T follicular helper cell (primary cell): Measurements from ENCODE around the gene FRMD4A.
A peak's percentile ranks its signal among the peaks of the same experiment; 100 is the strongest.
"Not testable (repeated sequence)": the region's sequence is repeated elsewhere in the genome, so short reads cannot be mapped to it uniquely, and the experiment has no call there.

Experiments used
- DNase-seq: peaks from one replicate; pipeline ENCODE4 v3.0.0-alpha.2; 2020; ENCODE audit warnings: low read depth

FRMD4A gene

DNA sequence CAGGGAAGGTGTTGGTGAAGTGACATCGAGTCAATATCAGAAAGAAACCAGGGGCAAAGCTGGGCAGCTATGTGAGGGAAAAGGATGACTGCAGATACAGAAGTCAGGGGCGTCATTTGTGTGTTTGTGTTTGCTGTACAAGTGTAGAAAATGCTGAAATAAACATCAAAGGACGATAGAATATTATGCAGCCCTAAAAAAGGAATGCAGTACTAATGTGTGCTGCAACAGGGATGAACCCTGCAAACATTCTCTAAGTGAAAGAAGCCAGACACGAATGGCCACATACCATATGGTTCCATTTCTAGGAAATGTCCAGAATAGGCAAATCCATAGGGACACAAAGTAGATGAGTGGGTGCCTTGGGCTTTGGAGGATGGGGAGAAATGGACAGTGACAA lies 610.0 kb downstream of the FRMD4A start:
- DNase-seq: no peak

DNA sequence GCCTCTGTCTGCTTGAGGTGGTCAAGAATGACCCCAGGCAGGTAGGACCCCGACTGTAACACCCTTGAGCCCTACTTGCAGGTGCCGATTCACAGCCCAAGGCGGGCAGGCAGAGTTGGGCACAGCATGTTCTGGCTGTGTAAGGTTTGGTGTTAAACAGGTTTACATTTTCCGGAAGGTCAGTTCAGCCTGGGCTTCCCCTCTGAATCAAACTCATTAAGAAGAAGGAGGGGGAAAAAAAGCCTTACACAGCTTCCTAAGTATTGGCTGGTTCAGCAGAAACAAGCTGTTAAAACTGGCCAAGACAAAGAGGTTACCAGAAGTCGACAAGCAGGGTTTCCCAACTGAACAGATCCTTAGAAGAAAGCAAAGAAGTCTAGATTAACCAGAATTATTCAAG lies 611.3 kb downstream of the FRMD4A start:
- DNase-seq: no peak

DNA sequence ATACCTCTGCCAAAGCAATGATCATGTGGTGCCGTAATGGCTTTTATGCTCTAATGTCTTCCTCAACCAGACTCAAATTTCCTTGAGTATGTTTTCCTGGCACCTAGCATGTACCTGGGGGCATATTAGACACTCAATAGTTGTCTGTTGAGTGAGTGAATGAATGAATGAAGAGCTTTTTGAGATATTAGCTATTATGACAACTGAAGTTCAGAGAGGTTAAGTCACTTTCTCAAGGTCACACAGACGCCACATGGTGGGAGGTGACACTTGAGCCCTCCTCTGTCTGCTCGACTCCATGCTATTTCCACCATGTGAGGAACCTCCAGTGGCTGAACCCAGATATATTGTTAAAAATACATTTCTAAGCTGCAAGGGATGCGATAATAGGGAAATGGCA lies 611.9 kb downstream of the FRMD4A start:
- DNase-seq: no peak

DNA sequence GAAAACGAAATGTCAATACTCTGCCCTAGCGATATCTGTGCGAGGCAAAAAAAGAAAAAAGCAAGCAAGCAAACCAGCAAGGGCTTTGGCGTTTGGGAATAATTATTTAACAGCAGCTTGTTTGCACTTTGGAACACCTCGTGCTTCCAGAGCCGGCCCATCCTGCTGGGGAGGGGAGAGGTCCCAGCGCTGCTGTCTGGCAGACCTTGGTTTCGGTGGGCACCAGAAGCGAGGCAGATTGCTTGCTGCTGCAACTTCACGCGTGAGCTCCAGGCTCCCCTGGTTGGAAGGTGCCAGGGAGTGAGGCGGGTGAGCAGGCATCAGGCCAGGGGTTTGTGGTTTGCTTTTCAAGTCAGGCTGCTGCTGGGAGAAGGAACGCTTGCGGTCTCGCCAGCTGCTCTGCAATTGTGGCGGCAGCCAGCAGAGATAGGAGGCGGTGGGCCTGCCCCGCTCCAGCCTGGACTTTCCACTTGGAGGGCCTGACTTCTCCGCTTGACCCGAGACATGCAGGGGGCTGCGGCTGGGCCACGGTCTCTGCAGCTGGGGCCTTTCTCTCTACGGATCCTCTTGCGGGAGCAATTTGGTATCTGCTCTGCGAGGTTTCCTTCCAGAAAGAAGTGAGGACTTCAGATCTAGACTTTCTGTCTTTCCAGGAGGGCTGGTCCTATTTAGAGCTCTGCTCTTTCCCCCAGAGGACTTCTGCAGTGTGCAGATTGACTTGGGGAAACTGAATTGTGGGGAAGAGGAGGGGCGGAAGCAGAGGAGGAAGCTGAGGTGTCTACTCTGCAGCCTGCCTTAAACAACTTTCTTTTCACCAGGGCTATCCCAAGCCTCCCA lies 612.6 kb downstream of the FRMD4A start:
- DNase-seq: peak; percentile 12

DNA sequence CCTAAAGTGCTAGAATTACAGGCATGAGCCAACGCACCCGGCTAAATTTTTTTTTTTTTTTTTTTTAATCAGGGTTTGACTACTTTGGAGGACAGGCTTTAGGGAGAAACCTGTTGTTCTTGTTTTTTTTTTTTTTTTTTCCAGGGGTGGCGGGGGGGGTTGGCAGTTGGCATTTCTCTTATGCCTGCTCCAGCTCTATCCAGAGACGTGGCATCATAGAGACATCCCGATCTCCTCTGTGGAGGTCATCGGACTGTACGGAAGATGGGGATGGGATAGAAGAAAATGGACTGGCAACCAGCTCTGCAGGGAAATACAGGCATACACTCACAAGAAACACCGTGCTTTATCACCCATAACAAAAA lies 613.2 kb downstream of the FRMD4A start:
- DNase-seq: no peak

DNA sequence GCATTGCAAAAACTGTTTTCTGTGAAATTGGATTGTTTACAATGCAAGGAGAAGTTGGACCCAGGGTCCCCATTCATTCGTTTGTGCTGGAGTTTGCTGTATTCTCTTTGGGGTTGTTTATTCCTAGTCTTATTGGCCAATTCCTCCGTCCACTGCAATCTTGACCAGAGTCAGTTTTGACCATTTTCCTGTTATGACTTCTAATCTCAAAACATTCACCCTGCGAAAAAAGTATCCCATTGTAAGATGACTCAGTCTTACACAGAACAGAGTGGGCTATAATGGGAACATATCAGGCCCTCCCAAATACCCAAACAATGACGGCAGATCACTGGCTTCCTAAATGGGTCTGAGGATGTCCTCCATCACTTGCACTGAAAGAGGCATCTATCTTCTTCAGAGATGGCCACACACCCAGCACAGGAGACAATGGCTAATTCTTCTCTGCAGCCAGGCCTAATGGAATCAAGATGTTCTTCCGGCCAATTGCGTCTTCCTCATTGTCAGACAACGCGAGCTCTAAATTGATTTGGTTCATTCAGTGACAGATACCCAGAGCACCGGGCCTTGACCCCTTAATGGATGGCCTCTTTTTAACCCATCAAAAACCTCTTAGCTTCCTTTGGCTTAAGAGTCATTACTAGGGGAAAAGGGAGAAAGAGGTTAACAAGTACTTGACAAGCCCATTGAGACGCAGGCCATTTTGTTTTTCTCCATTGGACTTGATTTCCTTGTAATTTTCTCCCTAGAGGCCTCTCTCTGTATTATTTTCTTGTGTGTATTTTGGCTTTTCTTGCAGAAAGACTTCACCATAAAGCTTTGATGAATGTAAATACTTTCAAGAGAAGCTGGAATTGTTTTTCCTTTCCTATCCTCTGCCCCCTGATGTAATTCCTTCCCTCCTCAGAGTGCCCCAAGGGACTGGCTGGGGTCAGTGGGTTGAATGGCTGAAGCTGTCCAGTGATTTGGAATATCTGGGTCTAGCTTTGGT lies 614.3 kb downstream of the FRMD4A start:
- DNase-seq: no peak

DNA sequence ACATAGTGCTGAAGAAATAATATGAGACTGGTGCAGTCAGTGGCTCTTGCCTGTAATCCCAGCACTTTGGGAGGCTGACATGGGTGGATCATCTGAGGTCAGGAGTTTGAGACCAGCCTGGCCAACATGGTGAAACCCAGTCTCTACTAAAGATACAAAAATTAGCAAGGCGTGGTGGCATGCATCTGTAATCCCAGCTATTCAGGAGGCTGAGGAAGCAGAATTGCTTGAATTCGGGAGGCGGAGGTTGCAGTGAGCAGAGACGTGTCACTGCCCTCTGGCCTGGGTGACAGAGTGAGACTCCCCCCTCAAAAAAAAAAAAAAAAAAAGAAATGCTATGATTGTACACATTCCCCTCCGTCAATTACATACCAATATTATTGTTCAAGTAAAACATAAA lies 615.1 kb downstream of the FRMD4A start:
- not testable (repeated sequence) for DNase-seq

DNA sequence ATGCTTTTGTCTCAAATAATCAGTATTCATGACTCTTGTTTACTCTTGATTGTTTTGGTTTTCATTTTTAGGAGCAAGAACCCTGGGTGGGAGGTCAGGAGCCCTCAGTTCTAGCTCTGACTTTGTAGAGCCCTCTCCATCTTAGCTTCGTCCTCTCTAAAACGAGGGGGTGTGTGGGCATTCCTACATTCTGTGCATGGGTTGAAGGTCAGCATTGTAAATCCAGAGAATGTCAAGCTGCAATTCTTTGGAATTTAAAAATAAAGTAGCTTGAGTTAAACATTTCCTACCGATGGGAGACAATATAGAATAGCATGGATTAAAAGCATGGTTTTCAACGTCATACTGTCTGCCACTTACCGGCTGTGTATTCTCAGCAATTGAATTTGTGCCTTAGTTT lies 615.6 kb downstream of the FRMD4A start:
- no peak for DNase-seq

DNA sequence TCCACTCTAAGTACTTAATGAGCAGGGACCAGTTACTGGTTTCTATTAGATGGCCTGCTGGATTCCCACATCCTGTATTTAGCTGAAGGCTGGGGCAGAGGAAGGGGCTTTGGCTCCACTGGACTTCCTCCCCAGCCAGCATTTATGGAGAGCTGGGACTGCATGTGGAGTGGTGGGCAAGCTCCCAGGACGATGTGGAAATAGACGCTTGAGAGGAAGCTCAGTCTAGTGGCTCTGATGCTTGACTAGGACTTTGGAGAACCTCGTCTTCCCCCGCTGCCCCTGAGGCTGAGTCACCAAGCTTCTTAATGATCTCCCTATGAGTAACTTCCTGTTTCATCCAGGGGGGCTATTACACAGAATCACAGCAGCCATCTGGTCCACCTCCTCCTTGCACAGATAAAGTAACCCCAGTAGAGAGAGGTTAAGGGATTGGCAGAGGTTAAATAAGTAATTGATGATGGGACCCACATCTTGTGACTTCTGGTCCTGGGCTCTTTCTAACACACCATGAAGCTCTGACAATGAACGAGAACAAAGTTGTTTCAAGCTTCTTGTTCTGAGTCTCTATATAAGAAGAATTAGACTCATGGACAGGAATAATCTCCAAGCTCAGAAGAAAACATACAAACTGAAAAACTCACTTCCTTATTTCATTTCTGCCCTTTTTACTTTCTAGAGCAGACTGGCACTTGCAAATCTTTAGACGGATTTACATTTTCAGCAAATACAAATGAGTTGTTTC lies 617.7 kb downstream of the FRMD4A start:
- no peak for DNase-seq

DNA sequence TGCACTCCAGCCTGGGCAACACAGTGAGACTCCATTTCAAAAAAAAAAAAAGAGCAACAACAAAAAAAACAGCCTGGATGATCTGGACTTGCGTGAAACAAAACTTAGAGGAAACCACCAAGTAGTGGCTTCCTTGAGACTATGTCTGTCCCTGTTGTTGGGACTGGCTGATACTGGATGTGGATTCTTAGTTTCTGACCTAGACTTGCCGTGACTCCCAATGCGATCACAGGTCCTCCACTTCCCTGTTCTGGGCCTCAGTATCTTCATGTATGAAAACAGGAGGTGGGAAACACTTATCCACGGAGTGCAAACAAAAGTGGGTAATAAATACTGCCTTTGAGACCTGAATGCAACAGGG lies 618.3 kb downstream of the FRMD4A start:
- DNase-seq: no peak

DNA sequence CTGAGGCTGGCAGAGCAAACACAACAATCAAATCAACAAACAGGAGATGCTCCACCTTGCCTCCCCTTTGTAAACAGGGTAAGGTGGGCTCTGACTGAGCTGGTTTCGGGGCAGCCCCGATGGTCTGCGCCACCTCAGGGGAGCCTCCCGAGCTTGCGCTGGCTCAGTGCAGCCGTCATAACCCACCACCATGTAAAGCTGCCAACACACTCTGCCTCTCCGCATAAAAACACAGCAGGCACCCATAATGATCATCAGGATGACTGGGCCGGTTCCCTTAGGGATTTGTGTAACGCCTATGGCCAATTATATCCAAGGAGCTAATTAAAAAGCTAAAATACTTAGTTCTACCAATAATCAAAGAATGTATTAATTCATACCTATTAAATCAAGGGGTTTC lies 619.4 kb downstream of the FRMD4A start:
- no peak for DNase-seq

DNA sequence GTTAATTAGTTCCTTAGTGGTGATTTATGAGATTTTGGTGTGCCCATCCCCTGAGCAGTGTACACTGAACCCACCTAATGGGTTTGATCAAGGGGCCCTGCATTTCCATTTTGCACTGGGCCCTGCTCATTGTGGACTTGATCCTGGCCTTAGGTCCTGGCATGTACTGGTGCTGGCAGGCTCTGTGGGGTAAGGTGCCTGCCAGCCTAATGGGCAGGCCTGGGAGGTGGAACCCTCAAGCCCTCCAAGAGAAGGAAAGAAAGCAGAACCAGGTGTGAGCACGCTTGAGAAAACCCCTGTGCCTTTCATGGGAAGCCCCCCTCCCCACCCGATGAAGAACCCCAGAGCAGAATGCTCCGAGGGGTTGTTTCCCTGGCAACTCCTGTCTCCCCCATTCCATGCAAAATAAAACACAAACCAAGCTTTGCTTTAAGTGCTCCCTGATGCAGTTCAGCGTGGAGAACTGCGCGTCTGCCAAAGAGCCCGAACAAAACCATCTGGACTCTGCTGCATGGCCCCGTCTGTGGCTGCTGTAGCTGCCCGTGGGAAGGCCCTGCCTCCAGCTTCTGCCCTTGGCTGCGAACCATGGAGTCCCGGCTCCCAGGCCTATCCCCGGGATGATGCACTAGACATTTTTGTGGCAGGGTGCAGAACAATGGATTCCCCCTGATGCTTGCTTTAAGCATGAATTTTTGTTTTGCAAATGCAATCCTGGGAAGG lies 620.6 kb downstream of the FRMD4A start:
- no peak for DNase-seq

DNA sequence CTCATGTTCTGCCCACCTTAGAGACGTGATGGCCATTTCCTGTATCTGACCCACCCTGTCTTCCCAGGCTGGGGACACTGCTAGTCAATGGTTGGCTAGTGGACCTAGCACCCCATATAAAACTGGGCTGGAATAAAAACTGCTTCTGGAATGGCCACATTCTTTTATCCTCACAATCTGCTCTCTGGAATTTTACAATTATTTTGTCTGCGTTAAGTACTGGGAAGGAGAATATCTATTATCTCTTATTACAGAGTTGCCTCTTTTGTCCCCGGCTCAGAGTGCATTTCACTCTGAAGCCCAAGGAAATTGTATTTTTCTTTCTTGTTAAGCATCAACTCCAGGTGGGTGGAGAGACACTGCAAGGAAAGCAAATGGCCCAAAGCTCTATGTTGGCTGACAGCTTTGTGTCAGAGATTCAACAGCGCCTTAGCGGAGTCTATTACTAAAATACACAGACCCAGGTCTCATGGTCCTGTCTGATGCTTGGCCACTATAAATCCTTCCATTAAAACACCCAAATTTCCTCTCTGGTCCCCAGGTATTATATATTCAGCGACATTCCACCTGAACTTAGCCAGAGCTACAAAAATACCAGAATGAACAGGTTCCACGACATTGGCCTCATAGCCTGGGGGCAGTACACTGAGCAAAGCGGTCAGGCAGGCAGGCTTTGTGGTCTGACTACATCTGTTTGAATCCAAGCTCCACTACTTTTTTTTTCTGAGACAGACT lies 622.3 kb downstream of the FRMD4A start:
- no peak for DNase-seq

DNA sequence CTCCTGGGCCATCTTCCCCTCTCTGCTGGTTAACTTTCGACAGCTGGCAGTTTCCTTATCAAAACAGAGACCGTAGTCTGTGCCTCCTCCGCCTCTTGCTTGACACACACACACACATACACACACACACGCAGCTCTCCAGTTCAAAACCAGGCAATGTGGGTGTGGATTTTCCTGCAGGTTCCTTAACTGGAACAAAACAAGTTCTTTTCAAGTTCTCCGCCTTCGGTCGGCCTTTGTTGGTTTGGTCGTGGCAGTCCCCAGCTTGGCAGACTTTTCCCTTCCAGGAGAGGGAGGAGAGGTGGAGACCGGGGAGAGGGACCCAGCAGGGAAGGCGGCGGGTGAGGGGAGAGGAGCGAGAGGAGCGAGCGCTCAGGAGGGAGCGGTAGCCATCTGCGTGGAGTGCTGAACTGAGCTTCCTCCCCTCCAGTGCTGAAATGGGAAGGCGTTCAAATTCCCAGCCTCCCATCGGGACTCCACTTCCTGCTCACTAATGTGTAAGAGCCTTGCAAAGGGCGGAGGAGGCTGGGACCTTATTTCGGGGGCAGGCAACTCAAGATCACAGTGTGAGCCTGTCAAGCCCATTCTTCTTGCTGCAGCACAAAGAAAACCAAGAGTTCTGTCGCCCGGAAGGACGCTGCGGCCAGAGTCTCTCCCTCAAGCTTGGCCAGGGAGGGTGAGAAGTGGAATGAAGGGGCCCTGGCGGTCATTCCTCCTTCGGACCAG lies 623.4 kb downstream of the FRMD4A start:
- DNase-seq: no peak

DNA sequence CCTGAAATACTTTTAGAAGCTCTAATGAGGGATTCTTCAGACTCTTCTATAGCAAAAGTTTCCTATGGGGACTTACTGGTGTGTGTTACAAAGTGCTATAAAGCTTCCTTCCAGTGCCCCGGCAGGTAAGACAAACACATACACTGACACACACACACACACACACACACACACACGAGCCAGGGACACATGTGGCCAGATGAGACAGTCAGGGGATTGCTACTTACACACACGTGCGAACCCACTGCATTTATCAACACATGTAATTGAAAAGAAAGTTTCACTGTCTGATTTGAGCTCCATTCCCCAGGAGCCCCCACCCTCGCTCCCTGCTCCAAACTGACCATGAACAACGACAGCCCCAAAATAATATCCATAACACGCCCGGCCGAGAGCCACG lies 624.1 kb downstream of the FRMD4A start:
- no peak for DNase-seq

DNA sequence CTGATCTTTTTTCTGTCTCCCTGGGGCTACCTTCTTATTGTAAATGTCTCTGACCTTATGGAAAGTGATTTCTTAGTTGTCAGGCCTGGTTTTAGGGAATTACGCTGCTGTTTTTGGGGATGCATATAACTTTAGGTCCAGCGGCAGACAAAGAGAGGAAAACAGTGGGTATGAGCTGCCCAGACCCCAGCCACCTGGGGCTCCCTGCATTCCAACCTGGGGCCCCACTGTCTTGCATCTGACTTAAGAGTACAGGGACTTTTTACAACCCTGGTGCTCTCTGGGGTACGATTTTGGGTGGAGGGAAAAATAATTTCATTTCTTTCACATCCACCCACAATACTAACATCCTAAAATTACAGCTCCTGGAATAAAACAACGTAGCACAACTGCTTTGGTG lies 624.5 kb downstream of the FRMD4A start:
- DNase-seq: no peak

DNA sequence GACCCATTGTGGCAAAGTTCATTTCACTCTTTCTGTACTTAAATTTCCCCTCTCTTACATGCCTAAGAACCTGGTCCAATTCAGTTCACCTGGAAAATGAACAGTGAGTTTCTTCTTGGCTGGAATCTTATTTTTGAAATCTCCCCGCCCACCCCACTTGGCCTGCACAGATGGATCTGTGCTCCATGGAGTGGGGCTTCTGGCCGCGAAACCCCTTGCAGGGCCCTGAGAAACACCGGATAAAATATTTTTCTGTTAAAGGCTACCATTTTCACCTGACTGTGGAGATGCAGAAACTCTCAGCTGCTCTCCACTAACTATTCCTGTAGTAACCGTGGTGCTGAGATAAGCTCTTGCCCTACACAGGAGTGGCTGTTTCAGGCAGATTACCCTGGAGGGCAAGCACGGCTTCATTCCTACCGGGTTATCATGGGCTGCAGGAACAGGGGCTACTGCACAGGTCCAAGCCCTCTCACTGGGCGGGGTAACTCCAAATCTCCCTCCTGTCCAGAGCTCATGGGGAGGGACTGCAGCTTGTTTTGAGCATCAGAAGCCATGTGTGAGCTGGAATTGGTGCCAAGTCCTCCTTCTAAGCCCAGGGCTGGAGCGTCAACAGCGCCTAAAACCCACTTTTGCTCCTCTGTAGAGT lies 625.1 kb downstream of the FRMD4A start:
- DNase-seq: no peak

DNA sequence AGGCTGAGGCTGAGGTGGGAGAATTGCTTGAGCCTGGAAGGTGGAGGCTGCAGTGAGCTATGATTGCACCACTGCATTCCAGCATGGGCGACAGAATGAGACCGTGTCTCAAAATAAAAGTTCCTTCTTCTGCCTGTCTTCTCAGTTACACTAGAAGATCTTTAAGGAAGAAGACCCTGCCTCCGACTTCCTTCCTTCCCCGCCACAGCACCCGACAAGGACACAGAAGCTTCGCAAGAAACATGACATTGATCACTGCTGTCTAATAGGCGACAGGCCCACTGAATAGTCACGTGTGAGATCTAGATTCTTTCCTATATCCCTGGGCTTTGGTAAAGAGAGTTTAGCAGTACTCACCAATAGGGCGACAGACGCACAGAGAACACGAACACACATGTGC lies 625.8 kb downstream of the FRMD4A start:
- no peak for DNase-seq

DNA sequence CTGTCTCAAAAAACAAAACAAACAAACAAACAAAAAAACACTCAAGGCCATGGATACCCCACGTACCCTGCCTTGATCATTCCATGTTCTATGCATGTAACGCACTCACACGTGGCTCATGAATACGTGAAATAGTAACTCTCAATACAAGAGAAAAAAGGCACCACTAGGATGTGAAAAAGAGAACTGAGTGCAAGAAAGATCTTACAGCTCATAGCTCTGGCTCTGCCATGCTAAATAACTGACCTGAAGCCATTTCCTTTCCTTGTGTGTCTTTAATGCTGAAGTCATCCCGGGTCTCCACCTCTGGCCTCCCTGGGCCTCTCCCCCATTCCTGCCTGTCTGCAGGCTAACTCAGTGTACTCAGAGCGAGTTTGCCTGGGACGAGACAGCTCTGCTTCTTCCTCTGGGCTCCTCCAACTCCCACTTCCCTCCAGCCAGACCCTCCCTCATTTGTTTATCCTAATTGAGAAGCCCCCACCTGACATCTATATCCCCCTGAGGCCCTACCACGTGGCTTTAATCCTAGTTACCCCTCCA lies 626.7 kb downstream of the FRMD4A start:
- DNase-seq: no peak
